HEK293T (cell line): Measurements from ENCODE around the gene DGLUCY.

Source experiments
- CTCF ChIA-PET: fragments of 350-600 bp; formaldehyde crosslinking; extraction: SDS; loops from one replicate; lab custom pipeline; 2021; ENCODE audit warnings: antibody characterized with exemption, inconsistent platforms; lab: Yijun Ruan, JAX
- POLR2A ChIA-PET: fragments of 350-600 bp; formaldehyde crosslinking; extraction: SDS; loops from one replicate; lab custom pipeline; 2020; ENCODE audit warnings: antibody characterized with exemption, inconsistent platforms; lab: Yijun Ruan, JAX
- DNase-seq: peaks from one replicate; pipeline ENCODE4 v3.0.0; 2012; ENCODE audit warnings: mixed read lengths; ENCODE audit errors: extremely low spot score
- ARNT ChIP-seq: fragments of 450-650 bp; IDR thresholded peaks from 2 replicates; pipeline ENCODE4 v1.6.1; 2017; ENCODE audit warnings: mild to moderate bottlenecking
- BHLHE40 ChIP-seq: fragments of 450-650 bp; IDR thresholded peaks from 2 replicates; pipeline ENCODE4 v1.6.1; 2016; ENCODE audit warnings: mild to moderate bottlenecking, moderate library complexity, borderline replicate concordance
- CTBP1 ChIP-seq: fragments of 450-650 bp; IDR thresholded peaks from 2 replicates; pipeline ENCODE4 v1.6.1; 2016; ENCODE audit warnings: borderline replicate concordance
- ELF4 ChIP-seq: fragments of 450-650 bp; IDR thresholded peaks from 2 replicates; pipeline ENCODE4 v1.6.1; 2017; ENCODE audit warnings: antibody characterized with exemption
- FOXA1 ChIP-seq: fragments of 450-650 bp; IDR thresholded peaks from 2 replicates; pipeline ENCODE4 v1.6.1; 2016; ENCODE audit warnings: mild to moderate bottlenecking
- FOXK2 ChIP-seq: fragments of 450-650 bp; IDR thresholded peaks from 2 replicates; pipeline ENCODE4 v1.6.1; 2016; ENCODE audit warnings: mild to moderate bottlenecking
- FOXM1 ChIP-seq: fragments of 450-650 bp; IDR thresholded peaks from 2 replicates; pipeline ENCODE4 v1.6.1; 2017; ENCODE audit warnings: mild to moderate bottlenecking, borderline replicate concordance
- HDGF ChIP-seq: fragments of 450-650 bp; IDR thresholded peaks from 2 replicates; pipeline ENCODE4 v1.6.1; 2017; ENCODE audit warnings: antibody characterized with exemption, borderline replicate concordance
- L3MBTL2 ChIP-seq: fragments of 450-650 bp; conservative IDR thresholded peaks from 2 replicates; pipeline ENCODE4 v1.6.1; 2016; ENCODE audit warnings: mild to moderate bottlenecking
- LEF1 ChIP-seq: fragments of 450-650 bp; IDR thresholded peaks from 2 replicates; pipeline ENCODE4 v1.6.1; 2017; ENCODE audit warnings: mild to moderate bottlenecking, borderline replicate concordance
- NFRKB ChIP-seq: fragments of 450-650 bp; IDR thresholded peaks from 2 replicates; pipeline ENCODE4 v1.6.1; 2016; ENCODE audit warnings: mild to moderate bottlenecking, moderate library complexity
- SP1 ChIP-seq: fragments of 450-650 bp; IDR thresholded peaks from 2 replicates; pipeline ENCODE4 v1.6.1; 2017
- SUZ12 ChIP-seq: fragments of 450-650 bp; IDR thresholded peaks from 2 replicates; pipeline ENCODE4 v1.6.1; 2016; ENCODE audit warnings: mild to moderate bottlenecking
- TARDBP ChIP-seq: fragments of 450-650 bp; IDR thresholded peaks from 2 replicates; pipeline ENCODE4 v1.6.1; 2016
- ZNF384 ChIP-seq: fragments of 450-650 bp; IDR thresholded peaks from 2 replicates; pipeline ENCODE4 v1.6.1; 2016
- TF ChIP-seq, protein P1 (sequence below): fragments of 450-650 bp; IDR thresholded peaks from 2 replicates; pipeline ENCODE4 v1.6.1; 2016

Gene DGLUCY

DNA sequence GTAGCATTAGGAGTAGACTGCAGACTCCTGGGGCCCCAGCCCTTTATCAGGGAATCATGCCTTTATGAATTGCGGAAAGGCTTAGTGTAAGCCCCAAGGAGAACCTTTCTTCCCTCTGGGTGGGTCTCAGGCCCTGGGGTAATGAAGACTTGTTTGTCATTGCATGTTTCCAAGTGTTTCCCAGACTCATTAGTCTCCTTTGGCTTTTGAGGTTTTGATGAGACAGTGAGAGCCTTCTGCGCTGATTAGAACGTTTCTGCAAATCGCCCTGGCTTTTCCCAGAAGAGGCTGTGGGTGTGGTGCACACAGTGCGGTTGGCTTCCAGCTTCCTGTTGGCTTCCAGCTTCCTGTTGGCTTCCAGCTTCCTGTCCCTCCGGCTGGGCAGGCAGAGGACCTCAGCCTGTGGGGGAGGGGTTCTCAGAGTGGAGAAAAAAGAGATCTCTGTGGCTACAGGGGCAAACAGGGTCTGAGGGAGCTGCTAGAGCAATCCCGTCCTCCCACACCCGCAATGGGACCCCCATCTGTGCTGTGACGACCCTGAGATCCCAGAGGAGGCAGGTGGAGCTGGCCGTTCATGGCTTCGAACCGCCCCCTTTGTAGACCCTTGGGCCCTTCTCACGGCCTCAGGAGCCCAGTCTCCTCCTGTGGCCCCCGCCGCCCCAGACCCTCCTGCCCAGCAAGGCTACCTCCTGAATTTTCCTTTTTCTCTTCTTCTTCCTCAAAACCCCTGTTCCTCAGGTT lies 88.5 kb downstream of the DGLUCY start:
- POLR2A ChIA-PET = no interaction called here
- no peak for DNase-seq
- CTCF ChIA-PET = interaction anchor here (0.6 kb wide), 1 partner anchor 81 kb away, joined by 3 read pairs; no protein-coding TSS in a partner anchor
- TF ChIP-seq CTBP1 (no peak), SUZ12 (no peak), ARNT (no peak), FOXM1 (no peak), LEF1 (no peak), ELF4 (no peak)
- TF ChIP-seq, protein P1, sequence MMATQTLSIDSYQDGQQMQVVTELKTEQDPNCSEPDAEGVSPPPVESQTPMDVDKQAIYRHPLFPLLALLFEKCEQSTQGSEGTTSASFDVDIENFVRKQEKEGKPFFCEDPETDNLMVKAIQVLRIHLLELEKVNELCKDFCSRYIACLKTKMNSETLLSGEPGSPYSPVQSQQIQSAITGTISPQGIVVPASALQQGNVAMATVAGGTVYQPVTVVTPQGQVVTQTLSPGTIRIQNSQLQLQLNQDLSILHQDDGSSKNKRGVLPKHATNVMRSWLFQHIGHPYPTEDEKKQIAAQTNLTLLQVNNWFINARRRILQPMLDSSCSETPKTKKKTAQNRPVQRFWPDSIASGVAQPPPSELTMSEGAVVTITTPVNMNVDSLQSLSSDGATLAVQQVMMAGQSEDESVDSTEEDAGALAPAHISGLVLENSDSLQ = no peak

DNA sequence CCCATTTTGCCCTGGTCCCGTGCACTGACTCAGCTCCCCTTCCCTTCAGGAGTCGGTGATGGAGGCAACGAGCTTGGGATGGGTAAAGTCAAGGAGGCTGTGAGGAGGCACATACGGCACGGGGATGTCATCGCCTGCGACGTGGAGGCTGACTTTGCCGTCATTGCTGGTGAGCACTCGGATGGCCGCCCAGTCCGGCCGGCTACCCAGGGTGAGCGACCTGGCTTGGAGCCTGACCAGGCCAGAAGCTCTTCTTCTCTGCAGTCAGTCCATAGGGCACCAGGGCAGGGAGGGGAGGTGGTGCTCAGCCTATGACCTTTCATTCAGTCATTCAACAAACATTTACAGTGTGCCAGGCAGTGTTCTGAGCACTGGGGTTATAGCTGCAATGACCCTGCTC lies 90.8 kb downstream of the DGLUCY start:
- CTCF ChIA-PET = no interaction called here
- TF ChIP-seq FOXA1 (no peak), ELF4 (no peak), SUZ12 (no peak), HDGF (no peak), ARNT (no peak), NFRKB (no peak), FOXM1 (no peak), ZNF384 (no peak), TARDBP (no peak), LEF1 (no peak), BHLHE40 (no peak), SP1 (no peak), L3MBTL2 (no peak)
- TF ChIP-seq, protein P1 = no peak
- POLR2A ChIA-PET = no interaction called here
- DNase-seq = no peak

DNA sequence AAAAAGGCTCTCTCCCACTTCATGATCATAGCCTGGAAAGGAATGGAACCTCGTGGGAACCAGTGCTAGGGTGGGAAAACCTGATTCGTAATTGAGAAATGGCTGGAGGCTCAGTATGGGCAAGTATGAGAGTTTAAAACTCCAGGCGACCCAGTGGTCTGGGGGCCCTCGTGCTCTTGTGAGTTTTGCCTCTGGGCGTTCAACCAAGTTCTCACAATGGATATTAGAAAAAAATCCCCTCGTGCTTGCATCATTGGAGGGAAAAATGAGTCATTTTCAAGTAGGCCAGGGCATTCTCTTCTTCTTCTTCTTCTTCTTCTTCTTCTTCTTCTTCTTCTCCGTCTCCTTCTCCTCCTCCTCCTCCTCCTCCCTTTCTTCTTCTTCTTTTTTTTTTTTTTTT lies 91.6 kb downstream of the DGLUCY start:
- no peak for DNase-seq
- no peak for TF ChIP-seq BHLHE40
- no peak for TF ChIP-seq HDGF
- no peak for TF ChIP-seq LEF1
- no peak for TF ChIP-seq ELF4
- TF ChIP-seq, protein P1 = no peak
- no peak for TF ChIP-seq SUZ12
- no peak for TF ChIP-seq SP1
- no peak for TF ChIP-seq ZNF384
- TF ChIP-seq L3MBTL2 = no peak
- TF ChIP-seq FOXM1 = no peak
- no peak for TF ChIP-seq TARDBP
- TF ChIP-seq NFRKB = no peak
- TF ChIP-seq ARNT = no peak
- TF ChIP-seq CTBP1 = no peak
- TF ChIP-seq FOXA1 = no peak
- TF ChIP-seq FOXK2 = no peak
- ChIA-PET CTCF (interaction anchor here (0.5 kb wide), 1 partner anchor 147 kb away, joined by 3 read pairs; no protein-coding TSS in a partner anchor), POLR2A (no interaction called here)

DNA sequence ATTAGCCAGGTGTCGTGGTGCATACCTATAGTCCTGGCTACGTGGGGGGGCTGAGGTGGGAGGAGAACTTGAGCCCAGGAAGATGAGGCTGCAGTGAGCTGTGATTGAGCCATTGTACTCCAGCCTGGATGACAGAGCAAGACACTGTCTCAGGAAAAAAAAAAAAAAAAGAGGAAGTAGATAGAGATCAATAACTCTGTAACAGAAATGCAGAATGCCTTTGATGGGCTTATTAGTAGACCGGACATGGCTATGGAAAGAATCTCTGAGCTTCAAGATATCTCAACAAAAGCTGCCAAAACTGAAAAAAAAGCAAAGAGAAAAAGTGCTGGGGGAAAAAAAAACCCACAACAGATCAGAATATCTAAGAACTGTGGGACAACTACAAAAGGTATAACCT lies 93.1 kb downstream of the DGLUCY start:
- POLR2A ChIA-PET = no interaction called here
- CTCF ChIA-PET = no interaction called here
- DNase-seq = no peak
- no peak for TF ChIP-seq HDGF
- no peak for TF ChIP-seq SP1
- TF ChIP-seq NFRKB = no peak
- TF ChIP-seq CTBP1 = no peak
- no peak for TF ChIP-seq LEF1

DNA sequence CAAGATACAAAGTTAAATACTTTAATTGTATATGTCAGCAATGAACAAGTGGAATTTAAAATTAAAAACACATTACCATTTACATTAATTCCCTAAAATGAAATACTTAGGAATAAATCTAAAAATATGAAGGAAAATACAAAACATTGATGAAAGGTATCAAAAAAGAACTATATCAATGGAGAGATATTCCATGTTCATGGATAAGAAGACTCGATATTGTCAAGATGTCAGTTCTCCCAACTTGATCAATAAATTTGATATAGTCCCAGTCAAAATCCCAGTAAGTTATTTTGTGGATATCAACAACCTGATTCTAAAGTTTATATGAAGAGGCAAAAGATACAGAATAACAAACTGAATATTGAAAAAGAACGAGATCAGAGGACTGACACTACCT lies 97.1 kb downstream of the DGLUCY start:
- POLR2A ChIA-PET = no interaction called here
- DNase-seq = no peak
- TF ChIP-seq FOXM1 (no peak), FOXA1 (no peak), TARDBP (no peak), ZNF384 (no peak)
- CTCF ChIA-PET = no interaction called here

DNA sequence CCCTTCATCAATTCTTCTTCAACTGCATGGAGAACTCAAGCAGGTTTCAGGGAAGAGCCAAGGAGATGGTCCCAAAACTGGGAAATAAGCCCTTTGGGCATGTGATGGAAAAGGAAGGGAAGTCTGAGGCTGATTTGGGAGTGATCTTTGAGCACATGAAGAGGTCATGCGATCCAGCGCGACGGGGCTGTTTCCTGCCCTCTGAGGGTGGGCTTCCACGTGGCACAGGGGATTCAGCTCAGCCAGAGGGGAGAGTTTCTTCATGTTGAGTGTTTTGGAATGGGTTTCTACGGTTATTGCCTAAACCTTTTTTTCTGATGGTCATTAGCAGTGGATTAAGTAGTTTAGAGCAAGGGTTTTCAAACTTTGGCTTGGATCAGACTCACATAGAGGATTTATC lies 100.4 kb downstream of the DGLUCY start:
- CTCF ChIA-PET = no interaction called here
- POLR2A ChIA-PET = no interaction called here
- no peak for TF ChIP-seq FOXA1
- no peak for TF ChIP-seq BHLHE40
- no peak for TF ChIP-seq SP1
- TF ChIP-seq CTBP1 = no peak
- no peak for TF ChIP-seq ELF4
- TF ChIP-seq, protein P1 = no peak
- TF ChIP-seq FOXM1 = no peak
- no peak for DNase-seq
